Psoas muscle (tissue), 8 donors: Measurements from ENCODE around the gene DISC1. TPM values are rescaled to one million over a fixed set of nuclear protein-coding genes. Genes with fewer than 3 reads are reported as not detected.
A peak's percentile ranks its signal among the peaks of the same experiment; 100 is the strongest.

Experiments
- ATAC-seq, 4 donors: fragments of 200-7000 bp; cut with Tn5 transposase; one replicate each; pipeline ENCODE4 v1.9.1; 2020; ENCODE audit warnings: moderate library complexity in 3 of 4, mild to moderate bottlenecking in 2 of 4
- DNase-seq, 2 donors: peaks; one replicate each; pipeline ENCODE4 v3.0.0-alpha.2; 2020
- H3K27ac ChIP-seq: fragments of 200-600 bp; one replicate; pipeline ENCODE4 v1.8.0; 2022
- H3K27me3 ChIP-seq, 3 donors: fragments of 200-600 bp in 1 of 3; one replicate each; pipeline versions ENCODE4 v1.6.1 to v1.8.0; 2013 to 2022; ENCODE audit warnings: low read length in 2 of 3, mild to moderate bottlenecking in 2 of 3, moderate library complexity in 1 of 3; ENCODE audit not compliant: insufficient read depth in 3 of 3
- H3K36me3 ChIP-seq, 2 donors: fragments of 200-600 bp in 1 of 2; one replicate each; pipeline versions ENCODE4 v1.6.1 to v1.8.0; 2013 to 2022; ENCODE audit warnings: low read depth in 1 of 2, mild to moderate bottlenecking in 1 of 2, moderate library complexity in 1 of 2; ENCODE audit not compliant: insufficient read depth in 1 of 2
- H3K4me1 ChIP-seq: fragments of 200-600 bp; one replicate; pipeline ENCODE4 v1.8.0; 2022
- H3K4me3 ChIP-seq: fragments of 200-600 bp; one replicate; pipeline ENCODE4 v1.8.0; 2022; ENCODE audit warnings: mild to moderate bottlenecking
- H3K9me3 ChIP-seq: fragments of 200-600 bp; one replicate; pipeline ENCODE4 v1.8.0; 2022
- WGBS, 3 donors: extraction: QIAGEN DNeasy Blood & Tissue Kit; methylation state at CpG; one replicate each; pipeline versions ENCODE4 v1.1.6 to v1.1.7; 2013; 5-methylcytosine and 5-hydroxymethylcytosine counted together
- intact Hi-C, 2 donors: fragments of 100-400 bp; cut with DNase I; formaldehyde crosslinking; loops; one replicate each; pipeline versions ENCODE4 v1.11.0 to v1.14.2; 2022
- polyA plus RNA-seq, 3 donors: library from polyadenylated mRNA; stranded (reverse); fragments of 200-250 nt; gene quantifications; one replicate each; pipeline ENCODE4 v1.2.3, GENCODE V29; 2013
- total RNA-seq, 4 donors: library from RNA; stranded (reverse); fragmentation: NEBNext Ultra II Directional in 2 of 4; extraction: Animal tissue kit (Norgen Biotek cat#: 25700) in 2 of 4; gene quantifications; one replicate each; pipeline versions ENCODE4 v1.2.1 to v1.2.4, GENCODE V29; 2021 to 2023
- TF ChIP-seq, protein P1 (sequence below): fragments of 200-600 bp; IDR thresholded peaks from one replicate; pipeline ENCODE4 v1.8.0; 2022; ENCODE audit warnings: antibody characterized with exemption
- donor health status: healthy with polysubstance abuse.
- donor health status: DM: no; HTN: no; CAD: no; lungs with moderate emphysema.
- donor health status: Bipolar disorder and iron deficiency.
- donor health status: healthy.
- donor health status: DM: yes; HTN: yes; CAD: no.
- donor health status: DM: no; HTN: no; CAD: no.
- donor health status: DM: no; HTN: no; CAD: no.
- donor health status: DM: yes; HTN: yes; CAD: no.

The DISC1 gene
- total and polyA plus RNA-seq, 7 donors, result 0.35 to 2.8 (median 1.6) TPM

DNA sequence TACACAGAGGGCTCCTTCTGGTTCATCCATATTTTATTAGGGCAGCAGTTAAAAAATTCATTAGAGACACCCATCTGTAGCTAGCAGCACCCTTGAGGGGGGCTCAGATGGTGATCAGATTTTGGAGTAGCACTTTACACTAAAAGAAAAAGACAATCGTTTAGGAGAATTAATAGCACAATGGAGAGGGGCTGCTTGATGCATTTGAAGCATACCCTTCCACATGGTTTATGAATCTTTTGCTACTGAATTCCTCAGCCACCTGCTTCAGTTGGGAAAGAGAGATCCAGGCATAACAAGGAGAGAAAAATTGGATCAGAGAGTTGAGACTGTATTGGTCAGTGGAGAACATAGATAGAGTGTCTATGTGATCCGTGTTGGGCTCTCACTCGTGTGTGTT lies 54.4 kb downstream of the DISC1 start:
- Histone ChIP-seq H3K36me3 (no peaks in the 10 kb centered on the region), H3K27ac (no peak overlapping the region), H3K27me3 (no peaks in the 10 kb centered on the region), H3K4me3 (no peak overlapping the region), H3K4me1 (peaks cover 15% of the 10 kb centered on the region), H3K9me3 (no peaks in the 10 kb centered on the region)
- ATAC-seq (no peak), DNase-seq (no peak)
- TF ChIP-seq, protein P1, sequence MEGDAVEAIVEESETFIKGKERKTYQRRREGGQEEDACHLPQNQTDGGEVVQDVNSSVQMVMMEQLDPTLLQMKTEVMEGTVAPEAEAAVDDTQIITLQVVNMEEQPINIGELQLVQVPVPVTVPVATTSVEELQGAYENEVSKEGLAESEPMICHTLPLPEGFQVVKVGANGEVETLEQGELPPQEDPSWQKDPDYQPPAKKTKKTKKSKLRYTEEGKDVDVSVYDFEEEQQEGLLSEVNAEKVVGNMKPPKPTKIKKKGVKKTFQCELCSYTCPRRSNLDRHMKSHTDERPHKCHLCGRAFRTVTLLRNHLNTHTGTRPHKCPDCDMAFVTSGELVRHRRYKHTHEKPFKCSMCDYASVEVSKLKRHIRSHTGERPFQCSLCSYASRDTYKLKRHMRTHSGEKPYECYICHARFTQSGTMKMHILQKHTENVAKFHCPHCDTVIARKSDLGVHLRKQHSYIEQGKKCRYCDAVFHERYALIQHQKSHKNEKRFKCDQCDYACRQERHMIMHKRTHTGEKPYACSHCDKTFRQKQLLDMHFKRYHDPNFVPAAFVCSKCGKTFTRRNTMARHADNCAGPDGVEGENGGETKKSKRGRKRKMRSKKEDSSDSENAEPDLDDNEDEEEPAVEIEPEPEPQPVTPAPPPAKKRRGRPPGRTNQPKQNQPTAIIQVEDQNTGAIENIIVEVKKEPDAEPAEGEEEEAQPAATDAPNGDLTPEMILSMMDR, result no peak
- WGBS, 3 donors, result 71 to 74% (median 74%) methylated on average over 3 of the region's 3 CpGs
- intact Hi-C loops, result loop anchor here in 1 of 2 donors (2.0 kb wide), 1 partner anchor 52 kb away; no protein-coding TSS in a partner anchor

- intact Hi-C loops, result no loop called here
- no peak overlapping the region for H3K27ac ChIP-seq
- no peaks in the 10 kb centered on the region for H3K27me3 ChIP-seq
- H3K4me1 ChIP-seq, result peaks cover 15% of the 10 kb centered on the region
- no peaks in the 10 kb centered on the region for H3K36me3 ChIP-seq
- ATAC-seq (no peak), DNase-seq (no peak)
- TF ChIP-seq, protein P1, result no peak
- H3K4me3 ChIP-seq, result no peak overlapping the region
- H3K9me3 ChIP-seq, result no peaks in the 10 kb centered on the region
- 78 to 89% (median 79%) methylated on average over 3 of the region's 3 CpGs for WGBS, 3 donors
Measured at GRCh38 chr1:231682779-231683178, 56.2 kb downstream of the DISC1 start.

DNA sequence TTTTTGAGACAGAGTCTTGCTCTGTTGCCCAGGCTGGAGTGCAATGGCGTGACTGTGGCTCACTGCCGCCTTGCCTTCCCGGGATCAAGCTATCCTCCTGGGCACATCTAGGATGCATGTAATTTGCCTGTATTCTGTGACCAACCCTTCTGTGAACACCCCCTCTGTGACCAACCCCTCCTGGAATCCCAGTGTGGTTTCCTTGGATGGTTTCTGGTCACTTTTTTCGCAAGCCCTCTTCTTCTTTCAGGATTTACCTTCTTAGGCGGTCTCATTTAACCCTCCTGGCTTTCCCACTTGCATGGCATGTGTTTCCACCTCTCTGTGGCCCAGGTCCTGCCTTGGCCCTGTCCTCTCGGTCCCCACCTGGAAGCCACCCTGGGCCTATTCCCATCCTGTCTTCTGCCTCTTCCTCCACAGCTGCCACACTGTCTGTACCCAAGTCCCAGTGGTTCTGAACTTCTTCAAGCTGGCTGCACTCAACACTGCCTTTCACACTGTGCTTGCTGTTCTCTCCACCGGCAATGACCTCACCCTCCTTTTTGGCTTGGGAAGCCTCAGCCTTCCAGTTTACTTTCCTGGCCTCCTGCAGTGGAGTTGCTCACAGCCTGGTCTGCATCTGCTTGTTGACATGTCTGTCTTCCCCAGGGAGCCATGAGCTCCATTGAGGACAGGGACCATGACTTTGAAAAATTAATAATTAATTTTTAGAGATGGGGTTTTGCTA lies 57.0 kb downstream of the DISC1 start:
- WGBS, 3 donors, result 78 to 87% (median 79%) methylated on average over 7 of the region's 7 CpGs

GRCh38 chr1:231684356-231685244 lies 58.0 kb downstream of the DISC1 start:
- TF ChIP-seq, protein P1, result no peak
- intact Hi-C loops, result no loop called here
- no peaks in the 10 kb centered on the region for H3K9me3 ChIP-seq
- no peaks in the 10 kb centered on the region for H3K36me3 ChIP-seq
- peak in 1 of 2 donors; percentile 21 for DNase-seq
- H3K4me1 ChIP-seq, result peaks cover 15% of the 10 kb centered on the region
- H3K27ac ChIP-seq, result no peak overlapping the region
- peak; percentile 78 to 88 (median 81) for ATAC-seq
- WGBS, 3 donors, result 33 to 41% (median 36%) methylated on average over 15 of the region's 15 CpGs
- no peaks in the 10 kb centered on the region for H3K27me3 ChIP-seq
- H3K4me3 ChIP-seq, result no peak overlapping the region

More for the DNA sequence above, 57.0 kb downstream of the DISC1 start:
- intact Hi-C loops, result no loop called here
- Histone ChIP-seq H3K36me3 (no peaks in the 10 kb centered on the region), H3K27ac (no peak overlapping the region), H3K4me1 (peaks cover 15% of the 10 kb centered on the region), H3K4me3 (no peak overlapping the region), H3K9me3 (no peaks in the 10 kb centered on the region), H3K27me3 (no peaks in the 10 kb centered on the region)
- peak in 2 of 4 donors; percentile 40 to 47 for ATAC-seq
- TF ChIP-seq, protein P1, result no peak
- no peak for DNase-seq
